ENCODE data around the gene SNX12. TPM values are rescaled to one million over a fixed set of nuclear protein-coding genes. Genes with fewer than 3 reads are reported as not detected.

The SNX12 gene
- total RNA-seq, 1 experiment from 2014 or later: 43.7 TPM

- TF ChIP-seq CTCF (IDR thresholded peaks at IDR 0.05 in 2 of 3, conservative IDR thresholded peaks at IDR 0.05 in 1 of 3; ENCODE audit: borderline replicate concordance in 1 of 3, insufficient read depth in 1 of 3, low read depth in 2 of 3, low read length in 2 of 3) (no peak), SRF (IDR thresholded peaks at IDR 0.05; ENCODE audit: low read depth) (no peak)
These were observed 28.6 kb upstream of the SNX12 start (continued) for GRCh38 chrX:71096760-71097032.

GRCh38 chrX:71095981-71096759, 28.0 kb upstream of the SNX12 start:
- ChIA-PET CTCF (no interaction called here), POLR2A (no interaction called here), RAD21 (ENCODE audit: low non-redundant PET in 1 of 2, low total read pairs in 2 of 2, uncharacterized antibody in 2 of 2, unreplicated experiment in 2 of 2) (no interaction called here)
- Histone ChIP-seq H3K79me2 (ENCODE audit: insufficient read depth, low read length) (no peaks in the 10 kb centered on the region), H3K4me1 (ENCODE audit: control insufficient read depth in 1 of 2, insufficient read depth in 2 of 2, low read length in 2 of 2) (peaks cover 0 to 14% of the 10 kb centered on the region in 2 experiments; a peak in 2 of 4 replicates), H4K20me1 (ENCODE audit: insufficient read depth) (no peaks in the 10 kb centered on the region), H3K4me2 (ENCODE audit: low read length) (peak overlapping the region; percentile 88), H3K4me3 (replicated peaks in 1 of 2; ENCODE audit: low read depth in 1 of 2, low read length in 2 of 2) (peak overlapping the region; percentile 54 to 64), H3K9ac (ENCODE audit: low read length) (peak overlapping the region; percentile 62), H3K9me3 (ENCODE audit: control insufficient read depth in 1 of 2, insufficient read depth in 1 of 2, low read depth in 1 of 2, low read length in 2 of 2) (no peaks in the 10 kb centered on the region), H3K36me3 (ENCODE audit: control insufficient read depth in 1 of 2, insufficient read depth in 2 of 2, low read length in 2 of 2) (no peaks in the 10 kb centered on the region), H3K27me3 (ENCODE audit: insufficient read depth, low read length) (no peaks in the 10 kb centered on the region), H3K9me2 (ENCODE audit: insufficient read depth) (no peaks in the 10 kb centered on the region), H3K27ac (ENCODE audit: low read depth, low read length) (no peak overlapping the region), H2AFZ (ENCODE audit: low read depth, low read length, poor library complexity, severe bottlenecking) (no peak overlapping the region)
- intact Hi-C loops (cut with micrococcal nuclease): loop anchor here (5.0 kb wide), 1 partner anchor 81 kb away; no protein-coding TSS in a partner anchor
- DNase-seq (ENCODE audit: low read depth, low spot score) (peak; percentile 21), ATAC-seq (peak; percentile 63)
- TSS peak; percentile 85 for BruUV-seq (replicated peaks)
- TF ChIP-seq EZH2 (IDR thresholded peaks at IDR 0.05) (no peak), EGR1 (IDR thresholded peaks at IDR 0.05; ENCODE audit: low read depth) (no peak), POLR2AphosphoS5 (IDR thresholded peaks at IDR 0.05; ENCODE audit: low read depth, low read length) (no peak), CBX3 (IDR thresholded peaks at IDR 0.05; ENCODE audit: low read depth) (no peak)

Data from HCT116 (cell line).